Neural progenitor cell (in vitro differentiated cells): ENCODE results near the gene ADNP2.

Source experiments
- CTCF ChIP-seq: fragments of 200-600 bp; sonication (generic); IDR thresholded peaks from 2 replicates; pipeline ENCODE4 v1.5.1; 2017; ENCODE audit warnings: antibody characterized with exemption, mild to moderate bottlenecking
- EZH2 ChIP-seq: fragments of 200-600 bp; sonication (generic); IDR thresholded peaks from 2 replicates; pipeline ENCODE4 v1.6.1; 2017; ENCODE audit warnings: antibody characterized with exemption, mild to moderate bottlenecking, moderate library complexity
- EZH2phosphoT487 ChIP-seq: fragments of 200-600 bp; sonication (generic); IDR thresholded peaks from 2 replicates; pipeline ENCODE4 v1.6.1; 2017; ENCODE audit warnings: antibody characterized with exemption

GRCh38 chr18:80103231-80103630 lies 5.8 kb upstream of the ADNP2 start:
- TF ChIP-seq CTCF (no peak), EZH2 (no peak), EZH2phosphoT487 (no peak)
